Neuronal stem cell (in vitro differentiated cells): ENCODE data around the gene BPI.

Experiments
- DNase-seq: peaks from one replicate; pipeline ENCODE4 v3.0.0-alpha.2; 2013; ENCODE audit warnings: low spot score
- H2AFZ ChIP-seq: one replicate; pipeline ENCODE4 v1.6.1; 2013; ENCODE audit warnings: mild to moderate bottlenecking, low read length, inconsistent platforms
- H2AK5ac ChIP-seq: 2 replicates; pipeline ENCODE4 v1.6.1; 2013; ENCODE audit warnings: low read depth, mild to moderate bottlenecking, inconsistent platforms, low read length, moderate library complexity, mixed read lengths
- H2BK120ac ChIP-seq: 2 replicates; pipeline ENCODE4 v1.6.1; 2013; ENCODE audit warnings: low read depth, mild to moderate bottlenecking, inconsistent platforms, low read length, moderate library complexity, mixed read lengths
- H2BK12ac ChIP-seq: one replicate; pipeline ENCODE4 v1.6.1; 2013; ENCODE audit warnings: low read length, inconsistent platforms
- H2BK15ac ChIP-seq: 2 replicates; pipeline ENCODE4 v1.6.1; 2013; ENCODE audit warnings: mild to moderate bottlenecking, low read length, inconsistent platforms, mixed read lengths
- H2BK5ac ChIP-seq: one replicate; pipeline ENCODE4 v1.6.1; 2013; ENCODE audit warnings: inconsistent platforms, mild to moderate bottlenecking, low read length, moderate library complexity
- H3K14ac ChIP-seq: one replicate; pipeline ENCODE4 v1.6.1; 2013; ENCODE audit warnings: low read length, inconsistent platforms
- H3K18ac ChIP-seq: 2 replicates; pipeline ENCODE4 v1.6.1; 2013; ENCODE audit warnings: low read length, inconsistent platforms
- H3K23ac ChIP-seq: 2 replicates; pipeline ENCODE4 v1.6.1; 2013; ENCODE audit warnings: low read depth, mild to moderate bottlenecking, mixed read lengths, low read length, inconsistent platforms; ENCODE audit not compliant: poor library complexity
- H3K27ac ChIP-seq: replicated peaks from 3 replicates; pipeline ENCODE4 v1.5.1; 2013; ENCODE audit warnings: low read length, inconsistent platforms
- H3K27me3 ChIP-seq, 3 experiments: 2 replicates each; pipeline ENCODE4 v1.6.1; 2013; ENCODE audit warnings: low read length in 3 of 3, mild to moderate bottlenecking in 2 of 3, inconsistent platforms in 1 of 3, low read depth in 1 of 3, mixed read lengths in 1 of 3, moderate library complexity in 1 of 3; ENCODE audit not compliant: control insufficient read depth in 3 of 3, insufficient read depth in 3 of 3
- H3K36me3 ChIP-seq, 2 donors: replicated peaks in 1 of 2; 2 replicates each; pipeline ENCODE4 v1.6.1; 2013; ENCODE audit warnings: low read length in 2 of 2; ENCODE audit not compliant: control insufficient read depth in 2 of 2, insufficient read depth in 2 of 2
- H3K4ac ChIP-seq: 2 replicates; pipeline ENCODE4 v1.6.1; 2013; ENCODE audit warnings: inconsistent platforms, mild to moderate bottlenecking, low read length, moderate library complexity
- H3K4me1 ChIP-seq, 2 donors: 1 replicate in 1 of 2; 2 replicates in 1 of 2; pipeline ENCODE4 v1.6.1; 2013; ENCODE audit warnings: low read length in 2 of 2, low read depth in 1 of 2; ENCODE audit not compliant: control insufficient read depth in 2 of 2, insufficient read depth in 1 of 2
- H3K4me2 ChIP-seq: one replicate; pipeline ENCODE4 v1.6.1; 2013; ENCODE audit warnings: mild to moderate bottlenecking, low read length, inconsistent platforms; ENCODE audit not compliant: insufficient read depth, poor library complexity, severe bottlenecking
- H3K4me3 ChIP-seq, 2 donors: 2 replicates each; pipeline ENCODE4 v1.5.1; 2013; ENCODE audit warnings: low read length in 2 of 2, mild to moderate bottlenecking in 2 of 2, inconsistent platforms in 1 of 2, moderate library complexity in 1 of 2
- H3K79me1 ChIP-seq: one replicate; pipeline ENCODE4 v1.6.1; 2013; ENCODE audit warnings: low read depth, mild to moderate bottlenecking, inconsistent platforms, low read length, moderate library complexity
- H3K9ac ChIP-seq: one replicate; pipeline ENCODE4 v1.6.1; 2013; ENCODE audit warnings: mild to moderate bottlenecking, low read depth, low read length, inconsistent platforms; ENCODE audit not compliant: poor library complexity
- H3K9me3 ChIP-seq, 2 donors: replicated peaks in 1 of 2; 2 replicates each; pipeline versions ENCODE3 to v1.6.1; 2013; ENCODE audit warnings: low read length in 2 of 2, mild to moderate bottlenecking in 2 of 2, inconsistent platforms in 1 of 2, low read depth in 1 of 2, mixed read lengths in 1 of 2, moderate library complexity in 1 of 2; ENCODE audit not compliant: control insufficient read depth in 2 of 2, insufficient read depth in 1 of 2
- H4K8ac ChIP-seq: one replicate; pipeline ENCODE4 v1.6.1; 2013; ENCODE audit warnings: low read depth, mild to moderate bottlenecking, inconsistent platforms, low read length, moderate library complexity
- H4K91ac ChIP-seq: one replicate; pipeline ENCODE4 v1.6.1; 2013; ENCODE audit warnings: low read length, low read depth, mild to moderate bottlenecking, inconsistent platforms; ENCODE audit not compliant: poor library complexity
- WGBS, 2 donors: extraction: QIAGEN DNeasy Blood & Tissue Kit; methylation state at CpG; one replicate each; pipeline ENCODE4 v1.1.7; 2013; ENCODE audit warnings: missing lambda C conversion rate in 2 of 2, mixed read lengths in 1 of 2; ENCODE audit not compliant: insufficient read length in 2 of 2, insufficient replicate concordance in 1 of 2; ENCODE audit errors: extremely low coverage in 2 of 2; 5-methylcytosine and 5-hydroxymethylcytosine counted together

Gene BPI

DNA sequence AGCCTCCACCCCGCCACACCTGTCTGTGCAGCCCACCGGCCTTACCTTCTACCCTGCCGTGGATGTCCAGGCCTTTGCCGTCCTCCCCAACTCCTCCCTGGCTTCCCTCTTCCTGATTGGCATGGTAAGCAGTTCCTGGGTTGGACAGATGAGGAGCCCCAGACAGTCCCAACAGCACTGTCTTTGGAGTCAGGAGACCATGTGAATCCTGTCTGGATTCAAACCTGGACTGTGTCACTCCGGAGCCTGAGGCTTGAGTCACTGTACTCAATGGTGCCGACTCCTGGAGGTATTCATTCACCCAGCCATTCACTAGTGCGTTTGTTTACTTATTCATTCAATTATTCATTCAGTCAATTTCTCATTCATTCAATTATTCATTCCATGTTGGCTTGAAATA lies 22.4 kb downstream of the BPI start:
- Histone ChIP-seq H3K4ac (no peak overlapping the region), H3K4me3 (peak overlapping the region in 1 of 2 donors; percentile 30), H2BK120ac (no peak overlapping the region), H3K4me2 (no peak overlapping the region), H2BK12ac (no peak overlapping the region), H2BK5ac (no peak overlapping the region), H2AK5ac (no peak overlapping the region), H3K23ac (no peak overlapping the region), H3K79me1 (no peaks in the 10 kb centered on the region), H4K8ac (no peak overlapping the region), H3K27me3 (peaks cover 0 to 3% (median 0%) of the 10 kb centered on the region in 3 experiments), H3K14ac (no peak overlapping the region), H3K9me3 (no peaks in the 10 kb centered on the region), H3K36me3 (no peaks in the 10 kb centered on the region), H3K4me1 (no peaks in the 10 kb centered on the region), H2AFZ (no peak overlapping the region), H2BK15ac (no peak overlapping the region), H3K9ac (no peak overlapping the region), H4K91ac (no peak overlapping the region), H3K18ac (no peak overlapping the region), H3K27ac (no peak overlapping the region)
- DNase-seq, result no peak
- no CpG with 5 or more reads among the region's 7 CpGs for WGBS, 2 donors

DNA sequence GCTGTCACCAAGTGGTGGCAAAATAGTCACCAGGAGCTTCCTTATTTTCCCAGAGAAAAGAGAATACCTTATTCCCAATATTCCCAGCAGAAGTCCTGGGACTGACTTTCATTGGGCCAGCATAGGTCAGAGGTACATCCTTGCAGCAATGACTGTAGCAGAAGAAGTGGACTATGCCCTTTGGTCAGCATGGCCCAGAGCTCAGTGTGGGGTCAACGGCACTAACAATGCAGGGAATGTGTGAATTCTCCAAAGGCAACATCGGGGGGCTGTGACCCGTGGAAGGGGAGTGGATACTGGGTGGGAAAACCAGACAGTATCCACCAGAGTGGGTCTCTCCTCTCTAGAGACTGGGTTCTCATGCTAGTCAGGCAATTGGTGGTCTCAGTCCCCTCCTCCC lies 26.7 kb downstream of the BPI start:
- no peak overlapping the region for H3K18ac ChIP-seq
- no peak overlapping the region for H3K9ac ChIP-seq
- peak overlapping the region; percentile 11 for H3K14ac ChIP-seq
- no peak overlapping the region for H3K23ac ChIP-seq
- no peak overlapping the region for H4K91ac ChIP-seq
- H3K27me3 ChIP-seq, result no peaks in the 10 kb centered on the region
- no peak overlapping the region for H3K4me2 ChIP-seq
- no CpG with 5 or more reads among the region's 3 CpGs for WGBS, 2 donors
- no peaks in the 10 kb centered on the region for H3K79me1 ChIP-seq
- H2BK5ac ChIP-seq, result no peak overlapping the region
- H2BK15ac ChIP-seq, result no peak overlapping the region
- no peaks in the 10 kb centered on the region for H3K4me1 ChIP-seq
- DNase-seq, result no peak
- H3K36me3 ChIP-seq, result no peaks in the 10 kb centered on the region
- no peak overlapping the region for H2BK120ac ChIP-seq
- no peaks in the 10 kb centered on the region for H3K9me3 ChIP-seq
- no peak overlapping the region for H2BK12ac ChIP-seq
- no peak overlapping the region for H3K4ac ChIP-seq
- no peak overlapping the region for H3K27ac ChIP-seq
- no peak overlapping the region for H4K8ac ChIP-seq
- H2AFZ ChIP-seq, result no peak overlapping the region
- peak overlapping the region in 1 of 2 donors; percentile 4 for H3K4me3 ChIP-seq
- peak overlapping the region; percentile 47 for H2AK5ac ChIP-seq

DNA sequence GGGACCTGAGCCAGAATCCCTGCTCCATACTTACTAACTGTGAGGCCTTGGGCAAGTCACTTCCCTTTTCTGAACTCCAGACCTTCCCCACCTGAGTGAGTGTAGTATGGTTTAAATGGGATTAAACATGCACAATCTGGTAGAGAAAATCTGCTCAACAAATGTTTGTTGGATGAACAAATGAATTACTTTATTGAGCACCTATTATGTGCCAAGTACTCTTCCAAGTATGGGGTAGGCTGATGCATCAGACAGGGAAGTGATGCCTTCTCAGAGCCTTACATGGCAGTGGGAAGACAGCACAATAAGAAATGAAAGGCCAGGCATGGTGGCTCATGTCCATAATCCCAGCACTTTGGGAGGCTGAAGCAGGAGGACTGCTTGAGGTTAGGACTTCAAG lies 27.3 kb downstream of the BPI start:
- Histone ChIP-seq H3K23ac (no peak overlapping the region), H3K9ac (no peak overlapping the region), H3K79me1 (no peaks in the 10 kb centered on the region), H2BK15ac (no peak overlapping the region), H2BK5ac (no peak overlapping the region), H3K4ac (no peak overlapping the region), H3K27me3 (no peaks in the 10 kb centered on the region), H2BK120ac (no peak overlapping the region), H2AFZ (no peak overlapping the region), H3K4me1 (peaks cover 0 to under 1% of the 10 kb centered on the region in 2 donors), H3K14ac (no peak overlapping the region), H2BK12ac (no peak overlapping the region), H4K91ac (no peak overlapping the region), H3K9me3 (no peaks in the 10 kb centered on the region), H3K18ac (no peak overlapping the region), H3K36me3 (no peaks in the 10 kb centered on the region), H2AK5ac (no peak overlapping the region), H4K8ac (no peak overlapping the region), H3K27ac (no peak overlapping the region), H3K4me2 (no peak overlapping the region), H3K4me3 (no peak overlapping the region)
- DNase-seq, result no peak

DNA sequence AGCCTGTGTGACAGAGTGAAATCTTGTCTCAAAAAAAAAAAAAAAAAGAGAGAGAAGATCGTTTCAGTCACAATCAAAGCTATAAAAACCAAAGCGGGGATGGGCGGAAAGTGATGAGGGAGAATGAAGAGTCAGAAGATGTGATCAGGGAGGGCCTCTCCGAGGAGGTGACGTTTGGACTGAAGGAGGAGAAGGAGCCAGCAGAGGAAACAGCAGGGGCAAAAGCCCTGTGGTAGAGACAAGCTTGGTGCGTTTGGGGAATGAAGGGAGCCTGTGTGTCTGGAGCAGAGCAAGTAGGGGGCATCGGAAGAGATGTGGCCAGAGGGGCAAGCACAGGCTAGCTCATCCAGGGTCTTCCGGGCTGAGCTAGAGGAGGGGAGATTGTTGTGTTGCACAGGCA lies 27.9 kb downstream of the BPI start:
- no peaks in the 10 kb centered on the region for H3K9me3 ChIP-seq
- H2BK15ac ChIP-seq, result no peak overlapping the region
- no peak overlapping the region for H2BK120ac ChIP-seq
- H3K36me3 ChIP-seq, result no peaks in the 10 kb centered on the region
- no peaks in the 10 kb centered on the region for H3K27me3 ChIP-seq
- H4K91ac ChIP-seq, result no peak overlapping the region
- H3K27ac ChIP-seq, result no peak overlapping the region
- H4K8ac ChIP-seq, result no peak overlapping the region
- no peak overlapping the region for H3K23ac ChIP-seq
- no peak overlapping the region for H3K4ac ChIP-seq
- DNase-seq, result no peak
- no peak overlapping the region for H3K4me2 ChIP-seq
- no peak overlapping the region for H3K18ac ChIP-seq
- no peak overlapping the region for H2BK12ac ChIP-seq
- H2BK5ac ChIP-seq, result no peak overlapping the region
- no peaks in the 10 kb centered on the region for H3K79me1 ChIP-seq
- no peak overlapping the region for H3K9ac ChIP-seq
- peaks cover 0 to 2% of the 10 kb centered on the region in 2 donors for H3K4me1 ChIP-seq
- H3K4me3 ChIP-seq, result no peak overlapping the region
- H2AFZ ChIP-seq, result no peak overlapping the region
- no peak overlapping the region for H3K14ac ChIP-seq
- H2AK5ac ChIP-seq, result no peak overlapping the region
- WGBS, 2 donors, result no CpG with 5 or more reads among the region's 8 CpGs
